HepG2 (cell line): ENCODE data around the gene MIDN. TPM values are rescaled to one million over a fixed set of nuclear protein-coding genes. Genes with fewer than 3 reads are reported as not detected.

Experiments
- ATAC-seq: fragments of 200-7000 bp; cut with Tn5 transposase; 3 replicates; pipeline ENCODE4 v1.9.1; 2020; ENCODE audit warnings: mild to moderate bottlenecking, moderate library complexity
- BruUV-seq: library from RNA; stranded (reverse); fragments of 400-500 nt; replicated peaks from 2 replicates; lab custom pipeline; 2021; lab: Mats Ljungman, UMichigan
- CTCF ChIA-PET: fragments of 300-600 bp; formaldehyde crosslinking; extraction: SDS; loops from one replicate; lab custom pipeline; 2021; ENCODE audit warnings: low total read pairs, inconsistent platforms, low intra/inter-chr PET ratio; lab: Yijun Ruan, JAX
- POLR2A ChIA-PET: fragments of 350-600 bp; sonication (Branson Sonifier 250); formaldehyde crosslinking; loops from one replicate; lab custom pipeline; 2020; ENCODE audit warnings: antibody characterized with exemption, inconsistent platforms; lab: Yijun Ruan, JAX
- DNase-seq: peaks from one replicate; pipeline ENCODE4 v3.0.0-alpha.2; 2015; ENCODE audit warnings: low spot score
- FAIRE-seq: peaks from 3 replicates; lab custom pipeline; 2011; peaks lifted over from hg19 to GRCh38; lab: Jason Lieb, UNC
- H2AFZ ChIP-seq: one replicate; pipeline ENCODE4 v1.6.1; 2011; ENCODE audit warnings: low read length, inconsistent platforms
- H3K27ac ChIP-seq: fragments of 300-600 bp; 3 replicates; pipeline ENCODE4 v1.8.0; 2011; ENCODE audit warnings: mixed run types, mild to moderate bottlenecking, mixed read lengths, low read length, inconsistent platforms; ENCODE audit not compliant: insufficient read depth; ENCODE audit errors: extremely low read length
- H3K27me3 ChIP-seq, 2 experiments: fragments of 200-600 bp in 1 of 2; 2 replicates in 1 of 2; 3 replicates in 1 of 2; pipeline versions ENCODE4 v1.6.0 to v1.8.0; 2011; ENCODE audit warnings: low read length in 2 of 2, mild to moderate bottlenecking in 2 of 2, moderate library complexity in 2 of 2, inconsistent platforms in 1 of 2; ENCODE audit not compliant: insufficient read depth in 2 of 2, control insufficient read depth in 1 of 2
- H3K36me3 ChIP-seq, 2 experiments: fragments of 200-600 bp in 1 of 2; replicated peaks in 1 of 2; 2 replicates in 1 of 2; 3 replicates in 1 of 2; pipeline versions ENCODE4 v1.5.1 to v1.8.0; 2011; ENCODE audit warnings: low read length in 2 of 2, inconsistent platforms in 1 of 2; ENCODE audit not compliant: insufficient read depth in 2 of 2, control insufficient read depth in 1 of 2
- H3K4me1 ChIP-seq: 2 replicates; pipeline ENCODE4 v1.5.1; 2012; ENCODE audit warnings: low read length, inconsistent platforms; ENCODE audit not compliant: insufficient read depth
- H3K4me2 ChIP-seq: 2 replicates; pipeline ENCODE4 v1.6.0; 2011; ENCODE audit warnings: low read depth, low read length, inconsistent platforms
- H3K4me3 ChIP-seq, 3 experiments: fragments of 200-600 bp in 1 of 3; sonication (generic), shearing (Covaris generic) in 1 of 3; replicated peaks in 1 of 3; 2 replicates each; pipeline ENCODE4 v1.5.1; 2011 to 2016; ENCODE audit warnings: low read length in 3 of 3, inconsistent platforms in 2 of 3, low read depth in 2 of 3, mild to moderate bottlenecking in 2 of 3, control low read depth in 1 of 3, mixed read lengths in 1 of 3; ENCODE audit not compliant: insufficient read depth in 1 of 3
- H3K79me2 ChIP-seq: one replicate; pipeline ENCODE4 v1.6.1; 2011; ENCODE audit warnings: low read length, inconsistent platforms; ENCODE audit not compliant: insufficient read depth
- H3K9ac ChIP-seq: 2 replicates; pipeline ENCODE4 v1.6.0; 2011; ENCODE audit warnings: mild to moderate bottlenecking, low read depth, low read length, inconsistent platforms; ENCODE audit not compliant: insufficient read depth
- H3K9me3 ChIP-seq: 2 replicates; pipeline ENCODE4 v1.5.1; 2012; ENCODE audit warnings: mild to moderate bottlenecking, low read length
- H4K20me1 ChIP-seq: 2 replicates; pipeline ENCODE4 v1.6.0; 2011; ENCODE audit warnings: inconsistent platforms, mild to moderate bottlenecking, low read length, moderate library complexity; ENCODE audit not compliant: insufficient read depth
- CSRNP1 ChIP-seq: sonication (generic); formaldehyde crosslinking; IDR thresholded peaks from 2 replicates; pipeline ENCODE4 v1.8.1; 2023; ENCODE audit warnings: mild to moderate bottlenecking, missing genetic modification reagents
- KLF16 ChIP-seq, 2 experiments: sonication (generic) in 1 of 2; formaldehyde crosslinking in 1 of 2; IDR thresholded peaks; 2 replicates each; pipeline versions ENCODE4 v1.6.1 to v1.8.0; 2016 to 2023; ENCODE audit warnings: missing genetic modification reagents in 2 of 2, missing compliant biosample characterization in 1 of 2
- MNT ChIP-seq: fragments of 450-650 bp; IDR thresholded peaks from 2 replicates; pipeline ENCODE4 v1.6.1; 2016
- PHF5A ChIP-seq: IDR thresholded peaks from one replicate; pipeline ENCODE4 v1.6.1; 2018; ENCODE audit warnings: low read depth, missing genetic modification reagents; ENCODE audit not compliant: unreplicated experiment
- SRSF4 ChIP-seq: fragments of 200-400 bp; formaldehyde crosslinking; IDR thresholded peaks from one replicate; pipeline ENCODE4 v1.6.1; 2018; ENCODE audit warnings: mild to moderate bottlenecking, low read depth, low read length, moderate library complexity; ENCODE audit not compliant: poor library complexity, severe bottlenecking
- TP53 ChIP-seq: sonication (generic); formaldehyde crosslinking; conservative IDR thresholded peaks from 2 replicates; pipeline ENCODE4 v1.4.0; 2020; ENCODE audit warnings: missing genetic modification reagents
- ZBTB49 ChIP-seq: sonication (generic); formaldehyde crosslinking; IDR thresholded peaks from 2 replicates; pipeline ENCODE4 v1.4.0; 2020; ENCODE audit warnings: missing genetic modification reagents, borderline replicate concordance
- ZFP62 ChIP-seq: sonication (generic); formaldehyde crosslinking; IDR thresholded peaks from 2 replicates; pipeline ENCODE4 v1.4.0; 2020; ENCODE audit warnings: missing genetic modification reagents
- ZMAT5 ChIP-seq: sonication (generic); formaldehyde crosslinking; IDR thresholded peaks from 2 replicates; pipeline ENCODE4 v1.5.0; 2020; ENCODE audit warnings: mild to moderate bottlenecking, low read depth, missing genetic modification reagents, borderline replicate concordance
- ZNF512B ChIP-seq: sonication (generic); formaldehyde crosslinking; IDR thresholded peaks from 2 replicates; pipeline ENCODE4 v1.5.1; 2020; ENCODE audit warnings: missing genetic modification reagents, mild to moderate bottlenecking, borderline replicate concordance
- ZNF546 ChIP-seq: sonication (generic); formaldehyde crosslinking; conservative IDR thresholded peaks from 2 replicates; pipeline ENCODE4 v1.8.1; 2023; ENCODE audit warnings: mild to moderate bottlenecking, missing genetic modification reagents
- ZNF570 ChIP-seq: sonication (generic); formaldehyde crosslinking; IDR thresholded peaks from 2 replicates; pipeline ENCODE4 v1.4.0; 2020; ENCODE audit warnings: mild to moderate bottlenecking, missing genetic modification reagents, borderline replicate concordance
- ZNF605 ChIP-seq: sonication (generic); formaldehyde crosslinking; IDR thresholded peaks from 2 replicates; pipeline ENCODE4 v1.8.0; 2022; ENCODE audit warnings: mild to moderate bottlenecking, missing genetic modification reagents
- ZSCAN21 ChIP-seq: sonication (generic); formaldehyde crosslinking; IDR thresholded peaks from 2 replicates; pipeline ENCODE4 v1.8.0; 2022; ENCODE audit warnings: mild to moderate bottlenecking, missing genetic modification reagents, moderate library complexity, borderline replicate concordance
- WGBS: methylation state at CpG from one replicate; pipeline ENCODE4 v1.1.6; 2017; ENCODE audit warnings: low lambda C conversion rate; 5-methylcytosine and 5-hydroxymethylcytosine counted together
- in situ Hi-C: cut with HindIII; loops from 2 replicates; pipeline ENCODE4 v1.10.0; 2017; ENCODE audit warnings: low pct_unique_long_range_greater_than_20kb; ENCODE audit not compliant: extremely low pct_ligation_motif_present
- intact Hi-C: fragments of 100-400 bp; cut with micrococcal nuclease; formaldehyde crosslinking; loops from one replicate; pipeline ENCODE4 v1.10.0; 2022; ENCODE audit not compliant: unreplicated experiment
- polyA plus RNA-seq, 8 experiments: library from polyadenylated mRNA; depleted of rRNA in 3 of 8; stranded (reverse) in 7 of 8; unstranded in 1 of 8; fragments of >200 nt; fragmentation: Illumina TruSeq in 4 of 8; extraction: Trizol in 4 of 8; gene quantifications; 2 replicates each; pipeline versions ENCODE4 v1.2.1 to v1.2.3, GENCODE V29; 2011 to 2016; ENCODE audit warnings: low read depth in 4 of 8, missing spikeins in 1 of 8, mixed read lengths in 1 of 8; ENCODE audit not compliant: insufficient read depth in 1 of 8
- total RNA-seq, 5 experiments: library from RNA; depleted of rRNA; stranded (reverse); fragments of >200 nt; fragmentation: Illumina TruSeq; extraction: Trizol; gene quantifications; 2 replicates each; pipeline ENCODE4 v1.2.3, GENCODE V29; 2016; ENCODE audit warnings: low read depth in 1 of 5

The MIDN gene
- total and polyA plus RNA-seq, 2 of the 13 experiments (the other 11 are each of a cell fraction or from before 2014, with no cell fraction given): 8.4 to 18.0 TPM

GRCh38 chr19:1248786-1249297 is 459 bp downstream of the MIDN start:
- intact Hi-C loops (no loop called here), in situ Hi-C loops (no loop called here)
- H3K79me2 ChIP-seq: peaks cover 23% of the 10 kb centered on the region
- ATAC-seq (peak; percentile 0; the same call in 2 of the 3 replicates), FAIRE-seq (no peak), DNase-seq (peak; percentile 75)
- peaks cover 51% of the 10 kb centered on the region for H3K4me1 ChIP-seq
- H3K4me2 ChIP-seq: peak overlapping the region; percentile 57
- no peak overlapping the region for H2AFZ ChIP-seq
- BruUV-seq: TSS peak; percentile 65
- WGBS: no CpG with 5 or more reads among the region's 74 CpGs
- peak overlapping the region; percentile 98 for H3K27ac ChIP-seq
- CTCF ChIA-PET: interaction anchor here (0.8 kb wide), 1 partner anchor 18 kb away, joined by 4 read pairs; no protein-coding TSS in a partner anchor
- no peaks in the 10 kb centered on the region; a peak in 1 of 5 replicates for H3K27me3 ChIP-seq
- POLR2A ChIA-PET: interaction anchor here (13.7 kb wide), 1 partner anchor 16 kb away, joined by 668 read pairs; the partner anchor contains the start of gene CIRBP
- peaks cover 19% of the 10 kb centered on the region; the same call in 1 of the 2 replicates for H4K20me1 ChIP-seq
- peak overlapping the region; percentile 92 for H3K9ac ChIP-seq
- H3K9me3 ChIP-seq: no peaks in the 10 kb centered on the region
- peaks cover 2 to 9% of the 10 kb centered on the region in 2 experiments; a peak in 2 of 5 replicates for H3K36me3 ChIP-seq
- H3K4me3 ChIP-seq: peak overlapping the region; percentile 80 to 86 (median 82)
- no peak for TF ChIP-seq ZNF546 (CRISPR knock-in tag)
- TF ChIP-seq CSRNP1: no peak
- TF ChIP-seq PHF5A (CRISPR knock-in tag): no peak
- no peak for TF ChIP-seq KLF16 (CRISPR knock-in tag; IDR thresholded peaks at IDR 0.05)
- TF ChIP-seq MNT: no peak
- no peak for TF ChIP-seq SRSF4
- TF ChIP-seq ZMAT5: no peak
- no peak for TF ChIP-seq TP53 (CRISPR knock-in tag)
- TF ChIP-seq ZNF512B: no peak
- no peak; the same call in 1 of the 2 replicates for TF ChIP-seq ZNF605 (CRISPR knock-in tag)
- no peak for TF ChIP-seq ZNF570
- no peak for TF ChIP-seq ZBTB49 (CRISPR knock-in tag)
- no peak for TF ChIP-seq ZFP62 (CRISPR knock-in tag)
- no peak for TF ChIP-seq ZSCAN21 (CRISPR knock-in tag)
